Activated gamma-delta T cell treated with Interleukin-2 at 50 U/mL for 16 hours (primary cell): Measurements from ENCODE around the gene RFLNA.
"Not testable (repeated sequence)": the region's sequence is repeated elsewhere in the genome, so short reads cannot be mapped to it uniquely, and the experiment has no call there.

Source experiments
- DNase-seq: peaks from one replicate; pipeline ENCODE4 v3.0.0-alpha.2; 2020

Gene RFLNA

GRCh38 chr12:124321556-124322270 is 26.8 kb downstream of the RFLNA start:
- DNase-seq: no peak

GRCh38 chr12:124322271-124322998 is 27.5 kb downstream of the RFLNA start:
- no peak for DNase-seq

DNA sequence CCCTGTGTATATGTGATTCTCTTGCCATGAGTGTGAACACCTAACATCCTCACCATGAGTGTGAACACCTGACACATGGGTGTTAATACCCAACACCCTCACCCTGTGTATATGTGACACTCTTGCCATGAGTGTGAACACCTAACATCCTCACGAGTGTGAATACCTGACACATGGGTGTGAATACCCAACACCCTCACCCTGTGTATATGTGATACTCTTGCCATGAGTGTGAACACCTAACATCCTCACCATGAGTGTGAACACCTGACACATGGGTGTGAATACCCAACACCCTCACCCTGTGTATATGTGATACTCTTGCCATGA is 28.1 kb downstream of the RFLNA start:
- DNase-seq: not testable (repeated sequence)

GRCh38 chr12:124323771-124324530 is 29.1 kb downstream of the RFLNA start:
- DNase-seq: no peak

GRCh38 chr12:124324803-124325705 is 30.2 kb downstream of the RFLNA start:
- DNase-seq: no peak

GRCh38 chr12:124326104-124326503 is 31.2 kb downstream of the RFLNA start:
- no peak for DNase-seq

DNA sequence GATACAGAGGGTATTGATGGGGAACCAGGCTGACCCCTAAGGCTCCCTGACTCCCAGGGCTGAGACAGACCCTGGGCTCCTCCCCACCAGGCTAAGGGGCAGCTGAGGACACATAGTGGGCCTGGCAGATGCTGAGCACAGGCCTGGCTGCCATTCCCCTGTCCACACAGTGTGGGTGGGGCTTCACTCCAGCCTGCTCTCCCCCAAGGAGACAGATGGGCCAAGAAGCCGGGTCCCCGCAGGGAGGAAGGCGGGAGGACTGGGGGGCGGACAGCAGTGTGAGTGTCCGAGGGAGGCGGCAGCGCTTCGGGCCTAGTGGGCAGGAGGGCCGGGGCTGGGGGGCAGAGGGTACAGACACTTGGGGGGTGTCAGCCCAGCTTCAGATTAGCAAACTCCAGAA is 32.0 kb downstream of the RFLNA start:
- DNase-seq: no peak

- no peak for DNase-seq
Measured at GRCh38 chr12:124327362-124328043, 32.6 kb downstream of the RFLNA start.

GRCh38 chr12:124328116-124328515 is 33.2 kb downstream of the RFLNA start:
- DNase-seq: no peak

DNA sequence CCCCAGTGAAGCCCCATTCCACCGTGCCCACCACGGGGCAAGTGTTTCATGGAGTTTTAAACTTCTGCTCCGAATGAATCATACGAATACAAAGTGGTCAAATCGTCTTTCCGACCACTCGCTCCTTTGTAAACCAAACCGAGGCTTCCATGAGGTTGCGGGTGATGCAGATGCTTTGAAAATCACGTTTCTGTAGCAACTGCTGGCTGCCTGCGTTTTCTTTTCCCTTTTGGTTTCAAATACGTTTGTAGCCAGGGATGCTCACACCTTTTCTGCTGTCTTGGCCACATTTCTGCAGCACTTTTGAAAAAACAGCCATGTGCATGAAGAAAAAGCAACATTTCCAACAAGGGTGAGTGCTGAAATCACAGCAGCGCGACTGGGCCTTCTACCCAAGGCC is 33.7 kb downstream of the RFLNA start:
- DNase-seq: no peak

- no peak for DNase-seq
Measured at GRCh38 chr12:124332058-124332672, 37.3 kb downstream of the RFLNA start.

DNA sequence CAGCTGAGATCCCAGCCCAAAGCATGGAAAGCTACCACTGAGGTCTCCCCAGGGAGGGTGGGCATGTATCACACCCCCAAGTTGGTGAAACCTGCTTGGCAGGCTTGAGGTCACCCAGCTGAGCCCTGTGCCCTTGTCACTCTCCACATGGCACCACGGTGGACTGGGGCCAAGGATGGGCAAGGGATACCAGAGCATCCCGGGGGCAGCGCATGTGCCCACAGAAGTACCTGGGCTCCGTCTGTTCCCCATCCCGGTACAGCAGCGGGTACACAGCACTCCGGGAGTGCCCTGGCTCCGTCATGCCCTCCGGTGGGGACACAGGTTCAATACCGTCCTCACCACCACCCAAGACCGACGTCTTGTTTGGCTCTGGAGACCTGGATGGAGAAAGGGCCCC is 38.0 kb downstream of the RFLNA start:
- no peak for DNase-seq

DNA sequence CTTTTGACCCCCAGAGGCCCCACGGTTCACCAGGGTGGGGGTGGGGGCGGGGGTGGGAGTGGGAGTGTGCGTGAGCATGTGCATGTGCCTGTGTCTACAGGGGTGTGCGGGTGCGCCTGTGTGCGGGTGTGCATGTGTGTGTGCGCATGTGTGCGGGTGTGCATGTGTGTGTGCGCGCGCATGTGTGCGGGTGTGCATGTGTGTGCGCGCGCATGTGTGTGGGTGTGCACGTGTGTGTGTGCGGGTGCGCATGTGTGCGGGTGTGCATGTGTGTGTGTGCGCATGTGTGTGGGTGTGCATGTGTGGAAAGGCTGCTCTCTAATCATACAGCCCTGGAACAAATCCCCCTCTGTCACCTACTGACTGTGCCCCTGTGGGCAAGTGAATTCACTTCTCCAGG is 38.8 kb downstream of the RFLNA start:
- no peak for DNase-seq

GRCh38 chr12:124334266-124334665 is 39.4 kb downstream of the RFLNA start:
- DNase-seq: no peak

GRCh38 chr12:124334976-124335375 is 40.1 kb downstream of the RFLNA start:
- no peak for DNase-seq

DNA sequence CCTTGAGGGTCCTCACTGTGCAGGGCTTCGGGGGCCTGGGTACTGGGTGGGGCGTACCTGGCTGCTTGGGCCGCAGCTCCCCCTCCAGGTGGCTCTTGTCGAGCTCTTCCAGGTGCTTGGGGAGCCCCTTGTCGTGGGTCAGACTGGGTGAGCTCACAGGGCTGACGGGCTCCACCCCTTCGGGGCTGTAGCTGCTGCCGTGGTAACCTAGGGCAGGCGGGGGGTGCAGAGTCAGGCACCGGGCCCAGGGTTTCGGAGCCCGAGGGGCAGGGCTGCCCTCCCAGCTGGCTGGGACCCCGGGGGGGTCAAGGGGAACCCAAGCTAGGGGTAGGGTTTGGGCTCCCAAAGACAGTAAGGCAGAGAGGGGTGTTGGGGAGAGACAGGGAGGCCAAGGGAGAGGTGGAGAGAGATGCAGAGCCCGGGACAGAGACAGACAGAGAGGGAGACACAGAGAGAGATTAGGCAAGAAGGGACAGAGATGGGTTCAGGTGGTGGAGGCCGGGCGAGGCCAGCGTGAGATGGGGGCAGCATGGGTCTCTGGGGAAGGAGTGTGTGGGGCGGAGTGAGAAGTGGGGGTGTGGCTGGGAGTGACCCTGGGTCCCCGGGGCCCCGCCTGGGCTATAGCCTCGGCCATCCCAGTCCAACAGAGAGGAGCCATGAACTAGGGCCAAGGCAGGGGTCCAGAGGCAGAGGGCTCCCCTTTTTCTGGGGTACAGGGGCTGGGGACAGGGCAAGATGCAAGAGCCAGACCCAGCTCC is 40.7 kb downstream of the RFLNA start:
- DNase-seq: no peak

DNA sequence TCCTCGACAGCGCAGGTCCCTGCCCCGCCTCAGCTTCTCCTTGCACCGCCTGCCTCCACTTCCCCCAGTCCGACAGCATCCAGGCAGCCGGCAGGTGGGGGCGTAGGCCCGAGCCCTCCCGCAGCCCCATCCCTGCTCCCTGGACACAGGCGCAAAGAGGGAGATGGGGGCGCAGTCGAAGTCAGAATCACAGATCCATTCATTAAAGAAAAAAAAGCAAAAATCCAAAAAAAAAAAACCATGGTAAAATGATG is 41.2 kb downstream of the RFLNA start:
- no peak for DNase-seq

- no peak for DNase-seq
Measured at GRCh38 chr12:124336742-124337520, 42.0 kb downstream of the RFLNA start.

DNA sequence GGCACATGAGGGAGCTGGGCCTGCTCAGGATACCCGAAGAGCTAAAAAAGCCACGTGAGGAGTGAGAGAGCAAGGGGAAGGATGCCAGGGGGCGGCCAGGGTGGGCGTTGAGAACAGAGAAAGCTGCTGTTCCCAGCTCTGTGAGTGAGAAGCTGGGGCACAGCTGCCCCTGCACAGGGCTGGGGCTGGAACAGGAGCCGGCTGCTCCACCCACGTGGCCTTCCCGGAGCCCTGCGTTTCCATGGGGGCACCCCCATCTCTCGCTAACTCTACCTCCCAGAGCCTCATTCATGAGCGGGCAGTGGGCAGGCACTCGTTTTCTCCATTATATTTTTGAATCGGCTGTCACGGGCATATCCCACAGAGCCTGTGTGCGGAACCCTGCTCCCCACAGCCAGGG is 42.7 kb downstream of the RFLNA start:
- DNase-seq: no peak

GRCh38 chr12:124338448-124338847 is 43.6 kb downstream of the RFLNA start:
- DNase-seq: no peak
